Measurements from ENCODE around the gene MKRN2.

DNA sequence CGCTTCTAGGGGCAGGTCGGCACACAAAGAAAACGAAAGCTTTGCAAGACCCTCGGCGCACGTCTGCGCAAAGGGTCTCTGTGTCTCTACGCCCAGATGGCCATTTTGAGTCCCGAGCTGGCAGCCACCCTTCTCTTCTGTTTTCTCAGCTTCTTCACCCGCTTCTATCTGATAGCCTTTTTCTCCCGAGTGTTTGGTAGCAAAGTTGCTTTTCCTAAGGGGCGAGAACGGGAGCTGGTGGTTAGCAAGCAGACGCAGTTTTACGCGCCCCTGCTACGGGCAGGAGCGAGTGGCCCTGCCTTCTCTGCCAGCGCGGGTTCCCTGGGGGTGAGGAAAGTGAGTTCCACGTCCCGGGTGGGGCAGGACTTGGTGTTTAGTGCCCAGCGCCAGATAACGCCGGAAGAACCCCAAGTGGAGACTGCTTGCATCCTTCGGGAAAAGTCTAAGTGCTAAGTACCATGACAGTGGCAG is 2.9 kb upstream of the MKRN2 start:
- no peak for TF ChIP-seq EP300 (IDR thresholded peaks at IDR 0.05)
- TF ChIP-seq CTCF (IDR thresholded peaks at IDR 0.05): no peak
- no peak for TF ChIP-seq POLR2AphosphoS5 (IDR thresholded peaks at IDR 0.05)
